GM19193 (cell line): Measurements from ENCODE around the gene ATP5F1A.
A peak's percentile ranks its signal among the peaks of the same experiment; 100 is the strongest.

Experiments
- POLR2A ChIP-seq: IDR thresholded peaks from 4 replicates; pipeline ENCODE4 v1.6.1; 2011; ENCODE audit not compliant: insufficient read depth, insufficient read length; ENCODE audit errors: extremely low read depth

ATP5F1A gene

GRCh38 chr18:46079336-46079735 is 18.8 kb downstream of the ATP5F1A start:
- no peak for TF ChIP-seq POLR2A

- TF ChIP-seq POLR2A: no peak
Measured at GRCh38 chr18:46073474-46074331, 24.4 kb downstream of the ATP5F1A start.

GRCh38 chr18:46072959-46073358 is 25.1 kb downstream of the ATP5F1A start:
- TF ChIP-seq POLR2A: no peak

GRCh38 chr18:46072376-46072867 is 25.7 kb downstream of the ATP5F1A start:
- no peak for TF ChIP-seq POLR2A

- TF ChIP-seq POLR2A: peak; percentile 59
Measured at GRCh38 chr18:46071653-46072375, 26.3 kb downstream of the ATP5F1A start, which contains the start of gene PSTPIP2. Gene PSTPIP2 (minus strand): TSS chr18:46072260. CDS start chr18:46072188, 72 bp downstream.

GRCh38 chr18:46070815-46071652 is 27.1 kb downstream of the ATP5F1A start:
- no peak for TF ChIP-seq POLR2A

GRCh38 chr18:46070232-46070631 is 27.9 kb downstream of the ATP5F1A start:
- TF ChIP-seq POLR2A: no peak

GRCh38 chr18:46069524-46069923 is 28.6 kb downstream of the ATP5F1A start:
- no peak for TF ChIP-seq POLR2A

- TF ChIP-seq POLR2A: no peak
Measured at GRCh38 chr18:46068763-46069162, 29.3 kb downstream of the ATP5F1A start.

GRCh38 chr18:46067438-46068007 is 30.6 kb downstream of the ATP5F1A start:
- TF ChIP-seq POLR2A: no peak

- no peak for TF ChIP-seq POLR2A
Measured at GRCh38 chr18:46062781-46063180, 35.3 kb downstream of the ATP5F1A start.

GRCh38 chr18:46061796-46062195 is 36.3 kb downstream of the ATP5F1A start:
- no peak for TF ChIP-seq POLR2A

- TF ChIP-seq POLR2A: no peak
Measured at GRCh38 chr18:46061387-46061786, 36.7 kb downstream of the ATP5F1A start.

GRCh38 chr18:46060359-46060841 is 37.7 kb downstream of the ATP5F1A start:
- TF ChIP-seq POLR2A: no peak
